Lower leg skin (tissue), 4 donors: ENCODE data around the gene AKAP8L. TPM values are rescaled to one million over a fixed set of nuclear protein-coding genes. Genes with fewer than 3 reads are reported as not detected.

Experiments
- DNase-seq, 2 donors: peaks; one replicate each; pipeline ENCODE4 v3.0.0-alpha.2; 2019; ENCODE audit warnings: low spot score in 2 of 2
- H3K4me3 ChIP-seq: fragments of 200-600 bp; sonication (generic); 2 replicates; pipeline ENCODE4 v1.5.1; 2017; ENCODE audit warnings: mild to moderate bottlenecking, low read depth; ENCODE audit not compliant: poor library complexity, severe bottlenecking
- CTCF ChIP-seq, 3 donors: fragments of 450-650 bp; IDR thresholded peaks; one replicate each; pipeline ENCODE4 v1.5.1; 2016; ENCODE audit warnings: antibody characterized with exemption in 3 of 3, mild to moderate bottlenecking in 3 of 3, moderate library complexity in 2 of 3
- POLR2A ChIP-seq, 2 donors: fragments of 450-650 bp; IDR thresholded peaks; one replicate each; pipeline ENCODE4 v1.6.1; 2016 to 2017; ENCODE audit warnings: antibody characterized with exemption in 2 of 2, mild to moderate bottlenecking in 1 of 2, moderate library complexity in 1 of 2
- WGBS, 2 donors: methylation state at CpG; one replicate each; pipeline ENCODE4 v1.1.5; 2018; 5-methylcytosine and 5-hydroxymethylcytosine counted together
- intact Hi-C: fragments of 100-400 bp; cut with DNase I; formaldehyde crosslinking; loops from one replicate; pipeline ENCODE4 v1.15.0; 2023; ENCODE audit warnings: low total_unique reads
- total RNA-seq, 4 donors: library from RNA; depleted of rRNA; stranded (reverse); fragments of >200 nt; gene quantifications; one replicate each; pipeline ENCODE4 v1.1.0, GENCODE V29; 2016

AKAP8L gene
- total RNA-seq, 4 donors from 2014 or later, result 82.4 to 141 (median 95.3) TPM

GRCh38 chr19:15427991-15428471 is 9.2 kb upstream of the AKAP8L start:
- 87 to 95% methylated on average over 34 to 35 of the region's 35 CpGs for WGBS, 2 donors
- no peak for DNase-seq
- no peak overlapping the region for H3K4me3 ChIP-seq
- TF ChIP-seq CTCF (IDR thresholded peaks at IDR 0.05) (no peak), POLR2A (IDR thresholded peaks at IDR 0.05) (no peak)
- intact Hi-C loops, result no loop called here

- TF ChIP-seq POLR2A (IDR thresholded peaks at IDR 0.05) (no peak), CTCF (IDR thresholded peaks at IDR 0.05) (no peak)
- no peak overlapping the region for H3K4me3 ChIP-seq
- 96 to 98% methylated on average over 23 to 25 of the region's 25 CpGs for WGBS, 2 donors
- DNase-seq, result no peak
- intact Hi-C loops, result no loop called here
Observed at GRCh38 chr19:15427350-15427700, 8.5 kb upstream of the AKAP8L start.

GRCh38 chr19:15426485-15427349 is 7.9 kb upstream of the AKAP8L start:
- TF ChIP-seq CTCF (IDR thresholded peaks at IDR 0.05), result no peak
- H3K4me3 ChIP-seq, result no peak overlapping the region
- no peak for DNase-seq
- intact Hi-C loops, result no loop called here
- 82 to 86% methylated on average over 14 to 16 of the region's 16 CpGs for WGBS, 2 donors

- no peak for DNase-seq
- TF ChIP-seq POLR2A (IDR thresholded peaks at IDR 0.05) (no peak), CTCF (IDR thresholded peaks at IDR 0.05) (no peak)
- 93 to 96% methylated on average over 34 to 36 of the region's 36 CpGs for WGBS, 2 donors
Observed at GRCh38 chr19:15425321-15425950, 6.6 kb upstream of the AKAP8L start.

GRCh38 chr19:15424692-15425272 is 6.0 kb upstream of the AKAP8L start:
- no peak overlapping the region for H3K4me3 ChIP-seq
- intact Hi-C loops, result no loop called here
- TF ChIP-seq POLR2A (IDR thresholded peaks at IDR 0.05), result no peak
- no peak for TF ChIP-seq CTCF (IDR thresholded peaks at IDR 0.05)
- no peak for DNase-seq
- WGBS, 2 donors, result 94 to 99% methylated on average over 23 to 29 of the region's 38 CpGs

More at GRCh38 chr19:15425321-15425950, 6.6 kb upstream of the AKAP8L start:
- no peak overlapping the region for H3K4me3 ChIP-seq
- intact Hi-C loops, result no loop called here
